Heart left ventricle (tissue), 13 donors: ENCODE measurements around the gene PDCD4.

Experiments
- POLR2A ChIP-seq, 2 donors: fragments of 450-650 bp; IDR thresholded peaks; one replicate each; pipeline ENCODE4 v1.6.1; 2017; ENCODE audit warnings: antibody characterized with exemption in 2 of 2, mild to moderate bottlenecking in 2 of 2, moderate library complexity in 2 of 2
- TF ChIP-seq, protein P1 (sequence below), 12 donors: fragments of 200-600 bp; sonication (generic) in 4 of 12; IDR thresholded peaks; one replicate each; pipeline versions ENCODE4 v1.5.0 to v1.8.0; 2018 to 2022; ENCODE audit warnings: antibody characterized with exemption in 12 of 12, mild to moderate bottlenecking in 5 of 12
- donor health status: ischemic (EF 13 %, LVEDD 7.1; RV severe dilation, severe dysfunction).
- donor health status: DM: no; HTN: yes; CAD: no.
- donor health status: DM: no; HTN: no; CAD: no.
- donor health status: ischemic (EF 25% LVEDD 6.9; RV normal size, moderate dysfunction).
- donor health status: ischemic (EF 25% LVEDD 5.7; RV mildly dilated, moderate dysfunction).
- donor health status: ischemic (EF 35%, LVEDD 5.7; RV mildly dilated, moderate dysfunction).
- donor health status: nonischemic (EF 11% LVEDD 7.7; RV severe dilation, severe dysfunction).
- donor health status: DM: yes; HTN: yes; CAD: no.
- donor health status: PGD.
- donor health status: ischemic (EF 29% LVEDD 5.4; RV normal size, mild dysfunction).
- donor health status: nonischemic (EF 23%, LVEDD 6.1; RV moderate dilation, normal function).

GRCh38 chr10:110932505-110933180 lies 60.9 kb downstream of the PDCD4 start:
- TF ChIP-seq, protein P1, sequence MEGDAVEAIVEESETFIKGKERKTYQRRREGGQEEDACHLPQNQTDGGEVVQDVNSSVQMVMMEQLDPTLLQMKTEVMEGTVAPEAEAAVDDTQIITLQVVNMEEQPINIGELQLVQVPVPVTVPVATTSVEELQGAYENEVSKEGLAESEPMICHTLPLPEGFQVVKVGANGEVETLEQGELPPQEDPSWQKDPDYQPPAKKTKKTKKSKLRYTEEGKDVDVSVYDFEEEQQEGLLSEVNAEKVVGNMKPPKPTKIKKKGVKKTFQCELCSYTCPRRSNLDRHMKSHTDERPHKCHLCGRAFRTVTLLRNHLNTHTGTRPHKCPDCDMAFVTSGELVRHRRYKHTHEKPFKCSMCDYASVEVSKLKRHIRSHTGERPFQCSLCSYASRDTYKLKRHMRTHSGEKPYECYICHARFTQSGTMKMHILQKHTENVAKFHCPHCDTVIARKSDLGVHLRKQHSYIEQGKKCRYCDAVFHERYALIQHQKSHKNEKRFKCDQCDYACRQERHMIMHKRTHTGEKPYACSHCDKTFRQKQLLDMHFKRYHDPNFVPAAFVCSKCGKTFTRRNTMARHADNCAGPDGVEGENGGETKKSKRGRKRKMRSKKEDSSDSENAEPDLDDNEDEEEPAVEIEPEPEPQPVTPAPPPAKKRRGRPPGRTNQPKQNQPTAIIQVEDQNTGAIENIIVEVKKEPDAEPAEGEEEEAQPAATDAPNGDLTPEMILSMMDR (IDR thresholded peaks at IDR 0.05), result no peak
- TF ChIP-seq POLR2A (IDR thresholded peaks at IDR 0.05), result no peak
